Naive thymus-derived CD4-positive, alpha-beta T cell (primary cell): ENCODE results near the gene HIVEP3. TPM values are rescaled to one million over a fixed set of nuclear protein-coding genes. Genes with fewer than 3 reads are reported as not detected.

Source experiments
- ATAC-seq: fragments of 150-1000 bp; cut with Tn5 transposase; 2 replicates; pipeline ENCODE4 v1.10.0; 2021; ENCODE audit warnings: mild to moderate bottlenecking, moderate library complexity
- CTCF ChIA-PET: fragments of 350-600 bp; sonication (Branson Sonifier 250); formaldehyde crosslinking; loops from one replicate; lab custom pipeline; 2021; ENCODE audit warnings: antibody characterized with exemption; lab: Charles Lee
- POLR2A ChIA-PET: fragments of 350-600 bp; sonication (Branson Sonifier 250); formaldehyde crosslinking; loops from one replicate; lab custom pipeline; 2021; ENCODE audit warnings: antibody characterized with exemption, inconsistent platforms; lab: Charles Lee
- DNase-seq, 9 donors: peaks; one replicate each; pipeline versions ENCODE4 v3.0.0 to v3.0.0-alpha.2; 2020 to 2022; ENCODE audit warnings: mixed read lengths in 1 of 9
- H3K27ac ChIP-seq: one replicate; pipeline ENCODE4 v1.7.0; 2013; ENCODE audit warnings: mild to moderate bottlenecking, low read depth, low read length, moderate library complexity
- H3K27me3 ChIP-seq, 2 donors: one replicate each; pipeline ENCODE4 v1.7.0; 2013; ENCODE audit warnings: low read length in 2 of 2, mild to moderate bottlenecking in 2 of 2, moderate library complexity in 2 of 2; ENCODE audit not compliant: control insufficient read depth in 2 of 2, insufficient read depth in 2 of 2
- H3K36me3 ChIP-seq, 3 experiments: 1 replicate in 2 of 3; 2 replicates in 1 of 3; pipeline ENCODE4 v1.7.0; 2013; ENCODE audit warnings: low read length in 3 of 3, mild to moderate bottlenecking in 3 of 3, moderate library complexity in 1 of 3; ENCODE audit not compliant: insufficient read depth in 3 of 3, control insufficient read depth in 2 of 3
- H3K4me1 ChIP-seq, 2 donors: one replicate each; pipeline ENCODE4 v1.7.0; 2013; ENCODE audit warnings: low read length in 2 of 2, mild to moderate bottlenecking in 2 of 2, moderate library complexity in 1 of 2; ENCODE audit not compliant: control insufficient read depth in 2 of 2, insufficient read depth in 2 of 2
- H3K4me3 ChIP-seq: 2 replicates; pipeline ENCODE4 v1.7.0; 2013; ENCODE audit warnings: mild to moderate bottlenecking, low read length
- H3K9me3 ChIP-seq, 3 experiments: 1 replicate in 2 of 3; 2 replicates in 1 of 3; pipeline ENCODE4 v1.7.0; 2013; ENCODE audit warnings: low read length in 3 of 3; ENCODE audit not compliant: control insufficient read depth in 2 of 3
- H3K27ac Mint-ChIP-seq, 9 donors: one replicate each; pipeline ENCODE4 v1.8.0; 2020 to 2022; ENCODE audit warnings: mixed read lengths in 9 of 9, mild to moderate bottlenecking in 8 of 9, moderate library complexity in 5 of 9, inconsistent platforms in 2 of 9
- H3K27me3 Mint-ChIP-seq, 5 donors: one replicate each; pipeline ENCODE4 v1.8.0; 2021 to 2022; ENCODE audit warnings: mixed read lengths in 5 of 5, mild to moderate bottlenecking in 1 of 5
- H3K36me3 Mint-ChIP-seq, 5 donors: one replicate each; pipeline ENCODE4 v1.8.0; 2020 to 2022; ENCODE audit warnings: mixed read lengths in 5 of 5, mild to moderate bottlenecking in 3 of 5, inconsistent platforms in 1 of 5
- H3K4me1 Mint-ChIP-seq, 7 donors: one replicate each; pipeline ENCODE4 v1.8.0; 2020 to 2022; ENCODE audit warnings: mixed read lengths in 7 of 7, mild to moderate bottlenecking in 3 of 7, inconsistent platforms in 1 of 7
- H3K4me3 Mint-ChIP-seq, 10 donors: one replicate each; pipeline ENCODE4 v1.8.0; 2020 to 2022; ENCODE audit warnings: mild to moderate bottlenecking in 10 of 10, mixed read lengths in 10 of 10, moderate library complexity in 6 of 10, inconsistent platforms in 2 of 10
- H3K9me3 Mint-ChIP-seq, 11 donors: one replicate each; pipeline ENCODE4 v1.8.0; 2020 to 2022; ENCODE audit warnings: mixed read lengths in 11 of 11, mild to moderate bottlenecking in 4 of 11, inconsistent platforms in 1 of 11, moderate library complexity in 1 of 11
- intact Hi-C, 2 donors: fragments of 100-400 bp; cut with micrococcal nuclease; formaldehyde crosslinking; loops; one replicate each; pipeline ENCODE4 v1.15.1; 2023
- polyA plus RNA-seq, 2 donors: library from polyadenylated mRNA; unstranded; fragments of 300-500 nt; fragmentation: Illumina TruSeq; gene quantifications; one replicate each; pipeline ENCODE4 v1.2.3, GENCODE V29; 2021
- total RNA-seq, 6 experiments: library from RNA in 5 of 6; stranded (reverse) in 5 of 6; gene quantifications; 1 replicate in 5 of 6; 2 replicates in 1 of 6; pipeline ENCODE4 v1.2.3 and lab custom pipeline; 2021 to 2026

Gene HIVEP3
- total and polyA plus RNA-seq, 7 experiments from 2014 or later: 4.3 to 19.1 (median 7.0) TPM

GRCh38 chr1:41497056-41497440 lies 421.7 kb downstream of the HIVEP3 start:
- Histone ChIP-seq H3K4me3 (no peak overlapping the region), H3K4me1 (peaks cover 0 to 4% of the 10 kb centered on the region in 2 donors), H3K27ac (no peak overlapping the region), H3K9me3 (no peaks in the 10 kb centered on the region), H3K27me3 (no peaks in the 10 kb centered on the region), H3K36me3 (no peaks in the 10 kb centered on the region)
- CTCF ChIA-PET: no interaction called here
- Mint-ChIP-seq H3K27ac (no peak overlapping the region), H3K27me3 (peaks cover 11 to 21% (median 14%) of the 10 kb centered on the region in 5 donors), H3K9me3 (no peaks in the 10 kb centered on the region), H3K4me3 (peak overlapping the region in 3 of 10 donors; percentile 23 to 47 (median 45)), H3K4me1 (peaks cover 0 to 6% (median 1%) of the 10 kb centered on the region in 7 donors), H3K36me3 (no peaks in the 10 kb centered on the region)
- intact Hi-C loops: no loop called here
- POLR2A ChIA-PET: no interaction called here
- DNase-seq (no peak), ATAC-seq (no peak)

- ATAC-seq (no peak), DNase-seq (peak in 1 of 9 donors; percentile 74)
- Histone ChIP-seq H3K9me3 (no peaks in the 10 kb centered on the region), H3K36me3 (no peaks in the 10 kb centered on the region), H3K4me1 (peaks cover 0 to 4% of the 10 kb centered on the region in 2 donors), H3K27ac (no peak overlapping the region), H3K27me3 (no peaks in the 10 kb centered on the region), H3K4me3 (no peak overlapping the region)
- Mint-ChIP-seq H3K36me3 (no peaks in the 10 kb centered on the region), H3K4me3 (peak overlapping the region in 5 of 10 donors; percentile 21 to 66 (median 27)), H3K9me3 (peaks cover 0 to under 1% (median 0%) of the 10 kb centered on the region in 11 donors), H3K27ac (no peak overlapping the region), H3K4me1 (peaks cover 0 to 6% (median 1%) of the 10 kb centered on the region in 7 donors), H3K27me3 (peaks cover 11 to 21% (median 14%) of the 10 kb centered on the region in 5 donors)
- CTCF ChIA-PET: no interaction called here
- intact Hi-C loops: no loop called here
- POLR2A ChIA-PET: no interaction called here
Observed at GRCh38 chr1:41496080-41497055, 422.4 kb downstream of the HIVEP3 start.

- no peak overlapping the region for H3K27ac Mint-ChIP-seq
- H3K4me3 ChIP-seq: no peak overlapping the region
- ChIA-PET POLR2A (no interaction called here), CTCF (no interaction called here)
- H3K9me3 Mint-ChIP-seq: peaks cover 0 to 1% (median 0%) of the 10 kb centered on the region in 11 donors
- intact Hi-C loops: no loop called here
- peak overlapping the region in 5 of 10 donors; percentile 21 to 66 (median 27) for H3K4me3 Mint-ChIP-seq
- H3K27ac ChIP-seq: no peak overlapping the region
- peaks cover 11 to 21% (median 14%) of the 10 kb centered on the region in 5 donors for H3K27me3 Mint-ChIP-seq
- peaks cover 0 to 4% of the 10 kb centered on the region in 2 donors for H3K4me1 ChIP-seq
- no peaks in the 10 kb centered on the region for H3K27me3 ChIP-seq
- H3K36me3 Mint-ChIP-seq: no peaks in the 10 kb centered on the region
- DNase-seq: no peak
- H3K4me1 Mint-ChIP-seq: peaks cover 0 to 6% (median 1%) of the 10 kb centered on the region in 7 donors
- no peaks in the 10 kb centered on the region for H3K36me3 ChIP-seq
- no peak for ATAC-seq
- H3K9me3 ChIP-seq: no peaks in the 10 kb centered on the region
Observed at GRCh38 chr1:41495210-41495948, 423.3 kb downstream of the HIVEP3 start.

GRCh38 chr1:41494351-41495209 lies 424.1 kb downstream of the HIVEP3 start:
- H3K4me3 ChIP-seq: no peak overlapping the region
- Mint-ChIP-seq H3K4me1 (peaks cover 0 to 6% (median 1%) of the 10 kb centered on the region in 7 donors), H3K9me3 (peaks cover 0 to 3% (median 0%) of the 10 kb centered on the region in 11 donors), H3K27ac (no peak overlapping the region), H3K4me3 (no peak overlapping the region), H3K36me3 (no peaks in the 10 kb centered on the region), H3K27me3 (peaks cover 17 to 25% (median 19%) of the 10 kb centered on the region in 5 donors)
- H3K4me1 ChIP-seq: peaks cover 0 to 4% of the 10 kb centered on the region in 2 donors
- ATAC-seq: no peak
- no peaks in the 10 kb centered on the region for H3K9me3 ChIP-seq
- CTCF ChIA-PET: no interaction called here
- DNase-seq: no peak
- no peaks in the 10 kb centered on the region for H3K27me3 ChIP-seq
- intact Hi-C loops: no loop called here
- POLR2A ChIA-PET: no interaction called here
- H3K36me3 ChIP-seq: no peaks in the 10 kb centered on the region
- H3K27ac ChIP-seq: no peak overlapping the region

GRCh38 chr1:41493626-41494350 lies 424.9 kb downstream of the HIVEP3 start:
- ATAC-seq (no peak), DNase-seq (no peak)
- Histone ChIP-seq H3K27me3 (no peaks in the 10 kb centered on the region), H3K27ac (no peak overlapping the region), H3K36me3 (no peaks in the 10 kb centered on the region), H3K4me1 (peaks cover 0 to 4% of the 10 kb centered on the region in 2 donors), H3K4me3 (no peak overlapping the region), H3K9me3 (no peaks in the 10 kb centered on the region)
- ChIA-PET CTCF (no interaction called here), POLR2A (no interaction called here)
- Mint-ChIP-seq H3K4me1 (peaks cover 0 to 6% (median 1%) of the 10 kb centered on the region in 7 donors), H3K9me3 (peaks cover 0 to 6% (median 0%) of the 10 kb centered on the region in 11 donors), H3K27ac (no peak overlapping the region), H3K4me3 (no peak overlapping the region), H3K36me3 (no peaks in the 10 kb centered on the region), H3K27me3 (peaks cover 20 to 28% (median 26%) of the 10 kb centered on the region in 5 donors)
- intact Hi-C loops: no loop called here
